Hematopoietic multipotent progenitor cell treated with erythropoietin and hydrocortisone succinate and interleukin-3 and kit ligand, for 8 days (in vitro differentiated cells): ENCODE results near the gene PTPRS.

Experiments
- DNase-seq: peaks from one replicate; pipeline ENCODE4 v3.0.0-alpha.2; 2015

PTPRS gene

DNA sequence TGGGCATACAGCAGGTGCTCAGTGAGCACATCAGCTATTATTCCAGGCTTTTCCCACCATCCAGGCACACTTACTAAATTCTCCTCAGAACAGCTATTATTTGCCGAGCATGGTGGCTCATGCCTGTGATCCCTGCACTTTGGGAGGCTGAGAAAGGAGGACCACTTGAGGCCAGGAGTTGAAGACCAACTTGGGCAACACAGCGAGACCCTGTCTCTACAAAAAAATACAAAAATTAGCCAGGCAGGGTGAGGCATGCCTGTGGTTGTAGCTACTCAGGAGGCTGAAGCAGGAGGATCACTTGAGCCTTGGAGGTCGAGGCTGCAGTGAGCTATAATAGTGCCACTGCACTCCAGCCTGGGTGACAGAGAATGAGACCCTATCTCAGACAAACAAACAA lies 35.4 kb downstream of the PTPRS start:
- DNase-seq, result no peak

DNA sequence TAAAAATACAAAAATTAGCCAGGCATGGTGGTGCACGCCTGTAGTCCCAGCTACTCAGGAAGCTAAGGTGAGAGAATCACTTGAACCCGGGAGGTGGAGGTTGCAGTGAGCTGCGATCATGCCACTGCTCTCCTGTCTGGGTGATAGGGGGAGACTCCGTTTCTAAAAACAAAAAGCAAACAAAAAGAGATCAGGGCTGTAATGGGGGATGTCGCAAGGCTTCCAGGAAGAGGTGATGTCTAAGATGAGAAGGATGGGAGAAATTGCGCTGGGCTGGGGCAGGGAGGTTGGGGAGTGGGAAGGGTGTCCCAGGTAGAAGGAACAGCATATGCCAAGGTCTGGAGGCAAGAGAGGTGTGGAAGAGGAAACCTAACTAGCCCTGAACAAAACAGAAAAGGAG lies 36.1 kb downstream of the PTPRS start:
- DNase-seq, result no peak

DNA sequence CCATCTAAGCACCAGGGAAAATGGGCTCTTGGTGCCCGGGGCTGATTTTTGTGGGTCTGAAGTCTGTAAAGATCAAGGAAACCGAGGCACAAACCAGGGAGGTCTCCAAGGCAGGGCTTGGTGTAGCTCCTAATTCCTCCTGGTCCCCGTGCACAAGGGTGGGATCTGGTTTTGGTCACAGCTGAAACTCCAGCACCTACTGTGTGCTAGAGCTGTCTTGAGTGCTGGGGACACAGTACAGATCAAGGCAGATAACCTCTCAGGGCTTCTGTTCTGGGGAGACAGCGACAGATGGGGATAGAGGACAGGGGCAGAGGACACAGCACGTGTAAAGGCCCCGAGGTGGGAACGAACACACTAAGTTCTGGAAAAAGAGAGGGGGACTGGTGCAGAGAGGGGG lies 37.4 kb downstream of the PTPRS start:
- DNase-seq, result no peak

DNA sequence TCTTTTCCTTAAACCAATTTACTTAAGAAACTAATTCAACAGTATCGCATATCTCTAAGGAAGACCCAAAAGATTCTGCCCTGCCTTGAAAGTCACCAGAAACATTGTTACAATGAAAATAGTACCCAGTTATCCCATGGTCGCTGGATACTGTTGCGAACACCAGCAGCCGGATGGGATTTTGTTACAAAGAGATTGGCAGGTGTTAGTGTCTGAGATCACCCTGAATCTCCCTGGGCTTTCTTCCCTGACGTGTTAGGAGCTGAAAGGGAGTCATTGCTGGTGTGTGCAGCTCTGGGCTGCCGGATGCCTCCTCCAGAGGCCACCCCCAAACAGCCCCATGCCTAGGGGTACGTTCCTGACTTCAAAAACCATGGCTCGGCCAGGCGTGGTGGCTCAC lies 38.2 kb downstream of the PTPRS start:
- DNase-seq, result no peak

DNA sequence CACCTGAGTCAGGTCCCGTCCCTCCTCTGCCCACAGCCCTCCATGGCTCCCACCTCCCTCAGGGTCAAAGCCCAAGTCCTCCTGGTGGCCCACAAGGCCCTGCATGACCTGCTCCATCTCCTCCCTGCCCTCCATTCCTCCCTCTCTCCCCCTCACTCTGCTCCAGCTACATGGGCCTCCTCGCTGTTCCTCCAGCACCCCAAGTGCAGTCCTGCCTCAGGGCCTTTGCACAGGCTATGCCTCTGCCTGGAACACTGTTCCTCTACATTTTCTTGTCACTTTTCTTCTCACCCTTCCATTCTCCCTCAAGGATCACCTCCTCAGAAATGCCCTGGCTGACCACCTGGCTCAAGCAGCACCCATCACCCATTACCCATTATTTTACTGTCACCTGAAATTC lies 41.5 kb downstream of the PTPRS start:
- no peak for DNase-seq

DNA sequence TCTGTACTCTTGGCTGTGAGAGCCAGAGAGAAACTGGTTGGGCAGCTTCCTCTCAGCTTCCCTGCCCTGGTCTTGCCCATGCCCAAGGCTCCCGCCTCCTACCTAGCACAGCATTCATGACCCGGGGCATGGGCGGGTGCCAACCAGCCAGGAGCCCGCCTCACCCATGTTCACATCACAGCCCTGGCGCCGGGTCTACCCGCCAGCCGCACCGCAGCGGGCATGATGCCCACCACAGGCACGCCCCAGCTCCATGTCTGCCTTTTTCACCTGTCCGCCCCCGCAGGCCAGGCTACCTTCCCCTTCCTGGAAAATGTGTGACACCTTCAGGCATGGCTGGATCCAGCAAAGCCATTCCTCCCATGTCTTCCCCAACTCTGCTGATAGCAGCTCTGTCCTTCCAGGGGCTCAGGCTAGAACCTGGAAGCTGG lies 42.1 kb downstream of the PTPRS start:
- no peak for DNase-seq

- DNase-seq, result no peak
Observed at GRCh38 chr19:5297272-5297669, 43.3 kb downstream of the PTPRS start.

GRCh38 chr19:5296457-5297271 lies 43.9 kb downstream of the PTPRS start:
- no peak for DNase-seq

DNA sequence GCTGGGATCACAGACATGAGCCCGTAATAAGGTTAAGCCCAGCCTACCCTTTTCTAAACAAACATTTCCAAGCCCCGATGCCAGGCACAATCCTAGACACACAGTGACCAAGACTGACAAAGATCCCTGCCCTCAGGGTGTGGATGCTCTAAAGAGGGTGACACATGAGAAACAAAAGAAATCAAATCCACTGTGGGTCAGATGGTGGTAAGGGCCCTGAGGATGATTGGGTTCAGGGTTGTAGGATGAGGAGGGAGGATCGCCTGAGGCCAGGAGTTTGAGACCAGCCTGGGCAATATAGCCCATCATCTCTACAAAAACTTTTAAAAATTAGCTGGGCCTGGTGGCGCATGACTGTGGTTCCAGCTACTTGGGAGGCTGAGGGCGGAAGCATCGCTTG lies 44.6 kb downstream of the PTPRS start:
- no peak for DNase-seq

DNA sequence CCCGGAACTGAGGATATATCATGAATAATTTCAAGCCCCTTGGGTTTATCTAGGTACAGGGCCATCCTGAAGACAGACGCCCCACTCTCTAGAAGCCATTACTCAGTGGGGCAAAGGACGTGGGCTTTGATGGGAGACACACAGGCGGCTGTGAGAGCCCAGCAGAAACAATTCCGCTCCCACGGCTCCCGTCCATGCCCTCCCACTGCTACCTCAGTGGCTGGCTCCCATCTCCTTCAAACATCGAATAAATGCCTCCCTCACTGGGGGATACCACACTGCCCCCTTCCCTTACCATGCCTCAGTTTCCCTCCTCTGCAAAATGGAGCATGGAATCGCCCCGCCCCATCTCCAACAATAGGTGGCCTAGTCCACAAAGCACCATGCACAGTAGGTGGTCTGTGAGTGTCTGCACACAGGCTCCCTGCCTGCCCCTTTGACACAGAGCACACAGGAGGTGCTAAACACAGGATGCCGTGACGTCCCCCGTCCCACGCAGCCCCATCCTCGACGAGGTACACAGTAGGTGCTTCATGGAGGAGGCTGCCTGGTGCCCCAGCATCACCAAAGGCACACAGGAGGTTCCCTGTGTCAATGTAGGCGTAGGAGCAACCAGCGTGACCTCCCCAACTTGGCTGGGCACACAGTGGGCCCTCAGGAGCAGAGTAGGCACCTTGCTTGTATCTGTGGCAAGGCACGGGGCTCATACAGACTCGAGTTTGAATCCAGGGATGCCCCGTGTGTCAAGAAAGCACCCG lies 46.0 kb downstream of the PTPRS start:
- no peak for DNase-seq

- DNase-seq, result no peak
Observed at GRCh38 chr19:5293612-5294378, 46.8 kb downstream of the PTPRS start.

- DNase-seq, result peak; percentile 19
Observed at GRCh38 chr19:5292822-5293611, 47.6 kb downstream of the PTPRS start.

DNA sequence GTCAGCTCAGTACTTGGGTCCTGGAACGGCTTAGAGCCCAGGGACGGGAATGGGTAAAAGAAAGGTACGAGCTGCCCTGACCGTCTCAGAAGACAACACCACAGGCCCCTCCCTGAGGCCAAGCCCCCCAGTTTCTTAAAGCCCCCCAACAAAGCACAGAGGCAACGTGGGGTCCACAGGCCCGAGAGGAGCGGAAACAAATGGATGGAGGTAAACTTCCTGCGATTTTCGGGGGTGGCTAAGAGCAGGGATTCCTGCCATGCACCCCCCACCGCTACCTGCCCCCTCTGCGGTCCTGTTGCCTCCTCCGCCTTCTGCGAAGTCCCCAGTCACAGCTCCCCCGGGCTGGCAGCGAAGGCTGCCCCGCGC lies 48.2 kb downstream of the PTPRS start:
- no peak for DNase-seq

DNA sequence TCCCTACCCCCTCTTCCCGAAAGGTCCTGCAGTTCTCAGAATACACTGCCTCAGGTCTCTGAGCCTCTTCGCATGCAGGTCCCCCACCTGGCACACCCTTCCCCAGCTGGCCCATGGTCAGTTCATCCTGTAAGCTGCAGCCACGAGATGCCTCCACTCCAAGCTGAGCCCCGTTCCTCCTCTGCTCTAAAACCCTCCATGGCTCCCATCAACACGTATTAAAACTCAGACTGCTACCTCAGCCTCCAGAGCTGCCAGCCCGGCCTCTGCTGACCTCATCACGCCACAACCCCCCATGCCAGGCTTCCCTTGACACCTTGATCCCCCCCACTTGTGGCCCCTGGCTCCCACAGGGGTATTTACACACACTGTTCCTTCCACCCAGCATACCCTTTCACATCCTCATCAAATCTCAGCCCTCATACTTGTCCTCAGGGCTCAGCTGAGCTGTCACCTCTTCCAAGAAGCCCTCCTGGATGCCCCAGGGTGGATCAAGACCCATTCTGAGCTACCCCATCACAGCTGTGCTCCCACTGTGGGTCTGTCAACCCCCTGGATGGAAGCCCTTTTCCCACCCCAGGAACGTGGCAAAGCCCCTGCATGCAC lies 48.9 kb downstream of the PTPRS start:
- no peak for DNase-seq
